CD4-positive, alpha-beta T cell treated with Interleukin-15 for 4 hours (primary cell): ENCODE data around the gene TCF12.
"Not testable (repeated sequence)": the region's sequence is repeated elsewhere in the genome, so short reads cannot be mapped to it uniquely, and the experiment has no call there.

Source experiments
- DNase-seq: peaks from one replicate; pipeline ENCODE4 v3.0.0-alpha.2; 2020; ENCODE audit warnings: low spot score

The TCF12 gene

DNA sequence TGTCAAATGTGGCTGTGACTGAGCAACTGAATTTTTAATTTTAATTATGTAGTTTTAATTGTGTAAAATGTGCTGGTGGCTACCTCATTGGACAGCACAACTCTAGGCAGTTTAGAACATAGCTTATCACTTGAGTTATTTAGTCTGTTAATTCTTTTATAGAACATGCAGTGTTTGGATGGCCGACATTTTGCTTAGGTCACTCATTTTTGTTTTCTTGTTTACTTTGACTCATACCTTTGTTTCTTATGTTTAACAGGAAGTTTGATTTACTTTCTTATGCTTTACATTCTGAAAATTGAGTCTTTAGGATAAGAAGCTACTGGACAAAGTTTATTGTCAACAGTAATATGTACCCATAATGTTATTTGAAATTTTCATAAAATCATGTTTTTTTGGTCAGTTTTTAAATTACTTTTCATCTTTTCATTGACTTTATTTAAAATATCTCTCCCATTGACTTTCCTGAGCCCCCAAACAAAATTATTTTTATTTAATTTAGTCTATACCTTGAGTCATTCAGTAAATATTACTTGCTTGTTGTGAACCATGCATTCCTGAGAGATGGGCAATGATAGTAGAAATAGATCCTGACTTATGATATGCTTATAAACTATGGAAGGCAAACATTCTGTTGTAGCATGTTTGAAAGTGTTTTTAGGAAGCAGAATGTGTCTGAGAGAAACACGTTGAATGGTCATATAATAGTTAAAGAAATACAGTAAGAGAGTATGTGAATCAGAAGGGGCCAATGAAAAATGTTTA, 60.6 kb downstream of the TCF12 start:
- no peak for DNase-seq

DNA sequence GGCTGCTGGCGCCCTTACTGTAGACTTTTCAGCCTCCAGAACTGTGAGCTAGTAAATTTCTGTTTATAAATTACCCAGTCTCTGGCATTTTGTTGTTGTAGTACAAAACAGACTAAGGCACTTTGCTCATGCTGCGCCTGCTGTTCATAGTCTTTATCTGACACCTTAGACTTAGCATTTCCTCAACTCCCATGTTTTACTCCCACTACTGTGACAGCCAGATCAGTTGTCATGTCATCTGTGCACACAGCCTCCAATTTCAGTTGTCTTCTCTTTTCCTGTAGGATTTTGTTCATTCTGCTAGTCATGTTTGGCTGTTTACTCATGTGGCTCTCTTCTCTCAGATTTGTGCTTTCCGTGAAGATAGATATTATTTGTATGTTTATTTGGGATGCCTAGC, 62.0 kb downstream of the TCF12 start:
- no peak for DNase-seq

DNA sequence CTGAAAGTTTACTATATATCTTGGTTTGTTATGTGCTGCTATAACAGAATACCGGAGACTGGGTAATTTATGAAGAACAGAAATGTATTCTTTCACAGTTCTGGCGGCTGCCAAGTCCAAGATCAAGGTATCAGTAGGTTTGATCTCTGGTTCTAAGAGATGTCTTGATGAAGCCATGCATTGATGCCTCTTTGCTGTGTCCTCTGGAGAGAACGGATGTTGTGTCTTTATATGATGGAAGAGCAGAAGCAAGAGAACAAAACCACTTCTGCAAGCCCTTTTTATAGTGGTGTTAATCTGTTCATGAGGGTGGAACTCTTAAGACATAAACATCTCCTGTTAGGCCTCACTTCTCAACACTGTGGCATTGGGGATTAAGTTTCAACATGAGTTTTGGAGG, 62.7 kb downstream of the TCF12 start:
- no peak for DNase-seq

DNA sequence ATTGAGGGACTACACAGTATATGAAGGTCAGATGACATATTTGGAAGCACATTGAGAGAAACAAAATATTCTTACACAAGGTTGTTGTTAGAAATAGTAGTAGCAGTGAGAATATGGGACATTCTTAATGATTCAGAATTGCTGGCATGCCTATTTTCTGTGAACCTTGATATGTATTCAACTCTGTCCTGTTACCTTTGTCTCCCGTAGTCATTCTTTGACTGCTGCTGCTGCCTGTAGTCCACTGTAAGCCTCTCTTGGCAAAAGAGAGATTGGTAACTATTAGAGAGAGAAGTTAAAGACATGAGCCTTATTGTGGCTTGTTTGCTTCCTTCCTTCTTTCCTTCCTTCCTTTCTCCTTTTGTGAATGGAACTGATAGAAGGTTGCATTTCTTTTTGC, 64.5 kb downstream of the TCF12 start:
- no peak for DNase-seq

DNA sequence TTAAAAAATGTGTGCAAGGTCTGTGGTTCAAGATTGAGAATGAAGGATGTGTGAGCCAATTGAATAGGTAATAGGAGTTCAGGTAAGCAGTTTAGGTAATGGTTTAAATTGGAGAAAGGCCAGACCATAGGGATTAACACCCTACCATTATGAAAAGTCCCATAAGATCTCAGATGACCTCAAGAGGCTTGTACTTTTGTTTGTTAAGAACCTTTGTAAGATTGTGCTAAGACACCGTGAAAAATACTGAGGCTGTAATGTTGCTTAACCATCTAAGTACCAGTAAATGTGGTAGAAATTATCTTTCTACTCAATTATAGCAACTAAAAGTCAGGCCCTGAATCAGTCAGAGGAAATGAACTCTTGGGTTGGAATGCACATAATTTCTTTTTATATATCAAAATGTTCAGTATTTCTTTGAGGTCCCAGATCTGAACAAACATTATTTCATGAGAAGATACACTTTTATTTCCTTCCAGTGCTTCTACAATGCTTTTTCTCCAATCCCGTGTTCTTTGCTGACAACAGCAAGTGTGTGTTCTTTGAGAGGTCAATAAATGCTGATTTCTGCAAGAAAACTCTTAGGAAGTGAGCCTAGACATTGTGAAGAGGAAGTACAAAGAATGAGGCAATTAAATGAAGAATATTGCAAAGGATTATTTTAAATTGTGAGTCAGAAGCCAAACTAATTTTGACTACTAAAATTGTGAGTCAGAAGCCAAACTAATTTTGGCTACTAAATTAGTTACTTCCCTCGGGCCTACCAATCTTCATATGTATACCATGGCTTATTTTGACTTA, 66.4 kb downstream of the TCF12 start:
- DNase-seq = no peak

DNA sequence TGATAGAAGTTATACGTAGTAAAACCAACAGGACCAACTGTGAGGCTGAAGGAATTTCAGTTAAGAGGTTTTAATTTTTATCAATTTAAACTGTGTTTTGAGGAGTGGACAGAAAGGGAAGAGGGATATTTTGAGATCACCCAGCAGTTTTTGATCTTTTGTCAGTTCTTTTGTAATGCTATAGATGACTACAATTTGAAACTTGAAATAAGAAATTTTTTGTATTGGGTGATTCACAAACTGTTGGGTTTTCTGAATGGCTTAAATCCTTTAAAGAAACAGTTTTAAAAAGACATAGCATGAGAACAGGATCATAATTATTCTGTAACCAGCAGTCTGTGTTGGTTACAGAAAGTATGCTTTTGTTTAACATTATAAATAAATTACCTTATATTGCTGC, 67.4 kb downstream of the TCF12 start:
- no peak for DNase-seq

DNA sequence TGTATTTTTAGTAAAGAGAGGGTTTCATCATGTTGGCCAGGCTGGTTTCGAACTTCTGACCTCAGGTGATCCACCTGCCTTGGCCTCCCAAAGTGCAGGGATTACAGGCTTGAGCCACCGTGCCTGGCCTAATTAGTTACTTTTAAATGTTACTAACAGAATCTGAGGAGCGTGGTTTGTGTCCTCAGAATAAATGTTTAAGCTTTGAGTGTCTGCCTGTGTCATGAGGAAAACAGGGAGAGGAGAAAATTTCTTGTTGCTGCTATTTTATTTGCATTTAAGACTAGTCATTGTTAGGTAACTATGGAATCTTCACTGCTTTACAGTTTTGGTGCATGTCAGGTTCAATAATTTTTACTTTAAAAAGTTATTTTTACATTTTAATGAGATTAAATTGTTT, 68.8 kb downstream of the TCF12 start:
- no peak for DNase-seq

DNA sequence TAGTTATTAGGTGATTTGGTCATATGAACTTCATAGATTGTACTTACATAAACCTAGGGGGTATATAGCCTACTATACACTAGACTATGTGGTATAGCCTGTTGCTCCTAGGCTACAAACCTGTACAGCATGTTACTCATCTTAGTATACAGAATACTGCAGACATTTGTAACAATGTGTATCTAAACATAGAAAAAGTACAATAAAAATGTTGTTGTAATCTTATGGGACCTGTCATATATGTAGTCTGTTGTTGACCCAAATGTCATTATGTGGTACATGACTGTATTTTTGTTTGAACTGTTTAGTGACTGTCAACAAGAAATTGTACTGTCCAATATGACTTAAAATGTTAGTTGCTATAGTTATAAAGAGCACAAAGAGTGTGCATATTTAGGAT, 69.8 kb downstream of the TCF12 start:
- DNase-seq = no peak

DNA sequence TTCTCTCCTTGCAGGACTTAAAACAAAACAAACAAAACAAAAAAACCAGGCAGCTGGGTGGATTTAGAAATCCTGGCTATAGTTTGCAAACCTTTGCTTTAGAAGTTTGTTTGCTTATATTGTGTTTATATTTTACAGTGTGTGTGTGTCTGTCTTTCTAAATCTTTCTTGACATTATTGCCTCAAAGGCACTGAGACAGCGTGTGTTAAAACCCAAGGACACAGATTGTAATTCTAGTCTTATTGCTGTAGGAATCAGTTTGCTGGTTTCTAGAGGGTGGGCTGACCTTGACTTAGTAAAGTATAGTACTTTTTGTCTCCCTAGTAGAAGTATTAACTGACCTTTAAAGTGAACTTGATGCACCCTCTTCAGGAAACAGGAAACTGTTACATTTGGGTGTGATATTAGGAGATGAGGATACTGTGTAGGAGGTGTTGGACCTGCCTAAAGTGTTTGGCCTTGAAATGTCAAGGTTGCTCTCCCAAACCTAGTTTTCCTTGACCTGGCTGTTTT, 71.0 kb downstream of the TCF12 start:
- peak; percentile 14 for DNase-seq

DNA sequence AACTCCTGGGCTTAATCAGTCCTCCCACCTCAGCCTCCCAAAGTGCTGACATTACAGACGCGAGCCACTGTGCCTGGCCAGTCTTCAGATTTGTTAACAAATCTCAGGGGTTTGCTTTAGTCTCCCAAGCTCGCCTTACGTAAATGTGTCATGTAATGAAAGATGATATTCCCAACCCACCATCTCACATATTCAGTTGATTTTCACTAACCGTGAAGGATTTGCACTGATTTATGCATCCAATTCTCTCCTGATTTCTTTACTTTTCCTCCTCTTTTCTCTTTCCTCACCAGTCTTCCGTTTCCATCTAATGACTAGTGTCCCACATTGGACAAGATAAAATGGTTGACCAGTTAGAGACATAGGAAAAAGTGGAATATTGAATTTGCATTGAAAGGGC, 72.6 kb downstream of the TCF12 start:
- DNase-seq = no peak

DNA sequence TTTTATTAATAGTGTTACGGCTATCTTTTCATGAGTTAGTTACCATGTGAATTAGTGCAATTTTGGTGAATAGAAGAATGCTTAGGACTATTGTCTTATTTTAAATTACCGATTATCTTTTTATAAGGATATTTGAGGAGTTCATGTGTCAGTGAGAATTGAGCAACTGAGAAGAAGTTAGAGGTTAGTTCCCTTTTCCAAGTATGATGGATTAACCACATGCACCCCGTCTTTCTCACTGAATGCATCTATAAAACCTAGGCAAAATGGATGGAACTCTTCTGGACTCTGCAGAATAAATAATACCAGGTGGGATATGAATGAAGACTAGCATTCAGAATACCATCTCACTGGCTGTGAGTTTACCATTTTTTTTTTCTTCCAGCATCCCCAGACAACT, 74.3 kb downstream of the TCF12 start:
- no peak for DNase-seq

DNA sequence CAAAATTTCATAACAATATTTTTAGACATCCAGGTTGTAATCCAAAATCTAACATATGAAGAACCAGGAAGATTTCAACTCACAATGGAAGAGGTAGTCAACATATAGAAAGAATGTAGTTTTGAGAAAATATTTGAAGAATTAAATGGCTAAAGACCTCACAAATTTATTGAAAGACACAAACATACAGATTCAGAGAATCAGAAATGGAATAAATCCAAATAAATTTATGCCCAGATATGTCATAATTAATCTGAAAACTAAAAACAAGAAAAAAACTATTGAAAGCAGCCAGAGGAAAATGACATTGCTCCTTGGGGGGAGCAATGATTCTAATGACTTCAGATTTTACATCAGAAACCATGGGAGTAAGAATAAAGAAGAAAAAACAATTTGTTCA, 75.8 kb downstream of the TCF12 start:
- no peak for DNase-seq

DNA sequence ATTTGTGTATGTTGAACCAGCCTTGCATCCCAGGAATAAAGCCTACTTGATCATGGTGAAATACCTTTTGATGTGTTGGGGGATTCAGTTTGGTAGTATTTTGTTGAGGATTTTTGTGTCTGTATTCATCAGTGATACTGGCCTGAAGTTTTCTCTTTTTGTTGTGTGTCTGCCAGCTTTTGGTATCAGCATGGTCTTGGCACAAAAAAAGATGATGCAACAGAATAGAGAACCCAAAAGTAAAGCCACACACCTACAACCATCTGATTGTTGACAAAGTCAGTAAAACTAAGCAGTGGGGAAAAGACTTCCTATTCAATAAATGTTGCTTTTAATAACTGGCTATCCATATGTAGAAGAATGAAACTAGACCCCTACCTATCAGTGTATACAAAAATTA, 77.6 kb downstream of the TCF12 start:
- DNase-seq = no peak

DNA sequence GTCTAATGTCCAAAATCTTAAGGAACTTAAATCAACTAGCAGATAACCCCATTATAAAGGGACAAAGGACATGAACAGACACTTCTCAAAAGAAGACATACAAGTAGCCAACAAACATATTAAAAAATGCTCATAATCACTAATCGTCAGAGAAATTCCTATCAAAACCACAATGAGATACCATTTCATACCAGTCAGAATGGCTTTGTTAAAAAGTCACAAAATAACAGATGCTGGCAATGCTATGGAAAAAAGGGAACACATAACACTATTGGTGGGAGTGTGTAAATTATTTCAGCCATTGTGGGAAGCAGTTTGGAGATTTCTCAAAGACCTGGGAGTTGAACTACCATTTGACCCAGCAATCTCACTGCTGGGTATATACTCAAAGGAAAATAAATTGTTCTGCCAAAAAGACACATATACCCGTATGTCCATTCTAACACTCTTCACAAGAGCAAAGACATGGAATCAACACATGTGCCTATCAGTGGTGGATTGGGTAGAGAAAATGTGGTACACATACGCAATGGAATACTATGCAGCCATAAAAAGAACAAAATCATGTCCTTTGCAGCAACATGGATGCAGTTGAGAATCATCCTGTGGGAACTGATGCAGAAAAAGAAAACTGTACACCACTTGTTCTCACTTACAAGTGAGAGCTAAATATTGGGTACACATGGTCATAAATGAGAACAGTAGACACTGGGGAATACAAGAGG, 78.5 kb downstream of the TCF12 start:
- DNase-seq = no peak

DNA sequence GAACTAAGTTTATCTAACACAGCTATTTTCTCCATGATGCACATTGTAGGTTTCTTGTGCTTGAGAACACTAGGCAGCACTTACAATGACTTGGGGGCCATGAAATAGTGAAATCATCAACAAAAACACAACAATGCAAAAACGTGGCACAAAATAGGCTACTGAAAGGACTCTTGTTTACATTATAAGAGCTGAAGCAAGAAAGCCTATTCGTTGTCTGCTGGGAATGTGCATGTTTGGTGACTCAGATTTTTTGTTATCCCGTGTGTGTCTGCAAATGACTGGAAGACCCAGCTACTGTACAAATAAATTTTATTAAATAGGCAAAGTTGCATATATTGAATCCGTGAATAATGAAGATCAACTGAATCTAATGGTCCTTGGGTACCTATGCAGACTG, 85.0 kb downstream of the TCF12 start:
- no peak for DNase-seq

DNA sequence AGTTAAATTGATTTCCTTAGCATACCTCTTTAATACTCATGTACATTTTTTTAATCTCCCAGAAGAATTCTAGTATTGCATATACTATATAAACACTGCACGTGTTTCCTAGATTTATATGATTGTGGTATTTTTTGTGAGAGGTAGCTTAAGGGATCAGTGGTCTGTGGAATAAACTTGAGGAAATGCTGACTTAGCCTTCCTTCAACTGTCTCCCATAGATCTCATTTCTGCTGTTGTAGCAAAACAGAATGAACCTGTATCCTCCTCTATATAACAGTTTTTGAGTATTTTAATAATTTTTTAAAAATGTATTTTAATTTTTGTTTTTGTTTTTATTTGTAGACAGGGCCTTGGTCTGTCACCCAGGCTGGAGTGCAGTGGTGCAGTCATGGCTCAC, 86.8 kb downstream of the TCF12 start:
- DNase-seq = no peak

DNA sequence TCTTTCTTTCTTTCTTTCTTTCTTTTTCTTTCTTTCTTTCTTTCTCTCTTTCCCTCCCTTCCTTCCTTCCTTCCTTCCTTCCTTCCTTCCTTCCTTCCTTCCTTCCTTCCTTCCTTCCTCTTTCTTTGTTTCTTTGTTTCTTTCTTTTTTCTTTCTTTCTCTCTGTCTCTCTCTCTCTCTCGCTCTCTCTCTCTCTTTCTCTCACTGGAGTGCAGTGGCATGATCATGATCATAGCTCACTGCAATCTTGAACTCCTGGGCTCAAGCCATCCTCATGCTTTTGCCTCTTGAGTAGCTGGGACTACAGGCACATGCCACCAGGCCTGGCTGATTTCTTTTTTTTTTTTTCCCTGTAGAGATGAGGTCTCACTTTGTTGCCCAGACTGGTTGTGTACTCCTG, 89.4 kb downstream of the TCF12 start:
- not testable (repeated sequence) for DNase-seq

DNA sequence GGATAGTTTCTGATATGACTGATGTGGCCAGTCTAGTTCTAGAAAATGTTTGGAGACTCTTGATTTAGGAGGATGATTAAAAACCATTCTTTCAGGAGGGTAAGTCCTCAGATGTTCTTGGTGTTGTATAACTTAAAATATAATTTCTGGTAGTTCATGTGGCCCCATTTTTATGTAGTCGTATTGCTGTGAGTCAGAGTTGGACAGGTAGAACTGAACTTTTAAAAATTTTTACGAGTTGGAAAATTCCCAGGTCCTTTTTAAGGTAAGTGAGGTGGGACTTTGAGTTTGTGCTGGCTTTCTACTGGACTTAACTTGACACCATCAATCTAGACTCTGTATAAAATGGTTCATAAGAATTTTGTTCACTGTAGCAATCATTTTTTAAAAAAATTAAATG, 92.3 kb downstream of the TCF12 start:
- no peak for DNase-seq

DNA sequence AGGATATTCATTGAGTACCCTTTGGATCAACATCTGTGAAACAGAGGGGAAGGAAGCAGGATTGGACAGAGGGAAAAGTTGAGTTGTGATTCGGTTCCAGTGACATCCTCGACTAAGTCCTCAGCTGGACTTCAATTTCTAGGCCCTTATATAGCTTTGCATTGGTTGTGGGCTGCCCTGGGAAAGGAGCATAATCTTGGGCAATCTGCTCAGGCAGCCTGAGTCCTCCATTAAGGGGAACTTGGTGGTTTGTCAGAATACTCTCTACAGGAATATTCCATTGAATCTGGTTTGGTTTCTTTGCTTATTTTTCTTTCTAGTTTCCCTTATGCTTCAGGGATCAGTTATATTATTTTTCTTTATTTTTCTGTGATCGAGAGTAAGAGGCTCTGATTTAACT, 94.1 kb downstream of the TCF12 start:
- no peak for DNase-seq

DNA sequence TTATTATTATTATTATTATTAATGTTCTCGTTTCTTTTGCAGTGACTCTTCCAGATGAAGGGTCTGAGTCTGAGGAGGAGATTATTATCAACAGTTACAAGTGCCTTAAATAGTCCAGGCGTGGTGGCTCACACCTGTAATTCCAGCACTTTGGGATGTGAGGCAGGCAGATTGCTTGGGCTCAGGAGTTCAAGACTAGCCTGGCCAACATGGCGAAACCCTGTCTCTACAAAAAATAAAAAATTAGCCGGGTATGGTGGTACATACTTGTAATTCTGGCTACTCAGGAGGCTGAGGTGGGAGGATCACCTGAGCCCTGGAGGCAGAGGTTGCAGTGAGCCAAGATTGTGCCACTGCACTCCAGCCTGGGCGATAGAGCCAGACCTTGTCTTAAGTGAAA, 96.5 kb downstream of the TCF12 start:
- DNase-seq = not testable (repeated sequence)

DNA sequence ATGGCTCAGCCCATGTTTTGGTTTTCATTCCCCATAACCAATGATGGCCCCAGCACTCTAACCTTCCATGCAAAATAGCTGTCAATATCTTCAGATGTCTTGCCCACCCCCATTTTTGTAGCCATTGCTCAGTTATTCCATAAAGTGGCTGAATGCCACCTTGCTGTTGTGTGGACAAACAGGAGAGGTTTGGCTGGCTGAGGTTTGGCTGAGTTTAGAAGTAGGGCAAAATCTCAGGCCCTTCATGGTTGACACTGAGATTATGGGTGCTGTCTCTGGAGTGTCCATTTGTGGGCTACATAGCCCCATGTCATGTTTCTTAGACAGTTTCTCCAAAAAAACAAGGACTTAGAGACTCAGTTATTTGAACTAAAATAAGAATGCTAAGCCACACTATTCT, 96.9 kb downstream of the TCF12 start:
- DNase-seq = no peak

DNA sequence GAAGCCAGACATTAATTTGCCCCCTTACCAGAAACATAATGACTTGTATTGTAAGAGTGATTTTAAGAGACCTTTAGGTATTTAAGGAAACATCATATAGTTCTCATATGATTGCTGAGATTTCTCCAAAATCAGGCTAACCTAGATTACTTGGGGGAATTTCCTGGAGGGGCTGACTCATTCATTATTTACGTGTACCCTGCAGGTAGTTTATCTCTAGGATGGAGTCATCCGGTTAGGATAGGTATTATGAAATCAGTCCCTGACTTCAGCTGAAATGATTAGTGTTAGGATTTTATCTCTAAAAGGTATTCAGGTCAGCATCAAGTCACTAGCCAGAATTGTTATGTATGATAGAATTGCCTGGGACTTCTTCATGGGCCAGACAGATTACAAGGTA, 97.5 kb downstream of the TCF12 start:
- no peak for DNase-seq

DNA sequence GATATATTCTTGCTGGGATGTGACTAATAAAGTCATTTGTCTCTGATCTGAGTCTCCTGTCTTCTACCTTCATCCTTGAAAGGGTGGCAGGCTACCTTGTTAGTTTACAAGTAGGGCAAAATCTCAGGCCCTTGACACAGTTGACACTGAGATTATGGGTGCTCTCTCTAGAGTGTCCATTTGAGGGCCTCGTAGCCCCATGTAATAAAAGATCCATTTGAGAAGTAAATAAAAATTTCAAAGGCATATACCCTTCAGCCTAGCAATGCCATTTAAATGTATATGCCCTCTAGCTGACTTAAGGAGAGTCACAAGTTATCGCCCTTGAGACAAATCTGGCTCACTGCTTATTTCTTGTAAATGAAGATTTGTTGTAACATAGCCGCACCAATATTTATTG, 98.6 kb downstream of the TCF12 start:
- DNase-seq = peak; percentile 2
